Neural cell (in vitro differentiated cells): ENCODE data around the gene MPDU1. TPM values are rescaled to one million over a fixed set of nuclear protein-coding genes. Genes with fewer than 3 reads are reported as not detected.

Experiments
- H2AFZ ChIP-seq: fragments of 200-600, 300-800 bp; sonication (generic), shearing (Covaris generic); 2 replicates; pipeline ENCODE4 v1.6.0; 2014; ENCODE audit warnings: low read depth, mild to moderate bottlenecking, antibody characterized with exemption, low read length, moderate library complexity
- H3F3A ChIP-seq: fragments of 200-600 bp; shearing (Covaris generic); 2 replicates; pipeline ENCODE4 v1.6.1; 2016; ENCODE audit warnings: mild to moderate bottlenecking, moderate library complexity, mixed read lengths, antibody characterized with exemption, low read length; ENCODE audit not compliant: insufficient read depth, poor library complexity, severe bottlenecking
- H3K27ac ChIP-seq: fragments of 200-600, 300-800 bp; sonication (generic), shearing (Covaris generic); 2 replicates; pipeline ENCODE4 v1.5.1; 2014; ENCODE audit warnings: mild to moderate bottlenecking, low read length, moderate library complexity
- H3K27me3 ChIP-seq: fragments of 300-800, 200-600 bp; sonication (generic), shearing (Covaris generic); 2 replicates; pipeline ENCODE4 v1.6.0; 2014; ENCODE audit warnings: mild to moderate bottlenecking, low read depth, low read length, moderate library complexity; ENCODE audit not compliant: insufficient read depth
- H3K36me3 ChIP-seq: fragments of 300-800, 200-600 bp; sonication (generic), shearing (Covaris generic); 2 replicates; pipeline ENCODE4 v1.5.1; 2014; ENCODE audit warnings: mild to moderate bottlenecking, antibody characterized with exemption, low read length, moderate library complexity; ENCODE audit not compliant: insufficient read depth
- H3K4me2 ChIP-seq: fragments of 300-800, 200-600 bp; sonication (generic), shearing (Covaris generic); 2 replicates; pipeline ENCODE4 v1.6.0; 2014; ENCODE audit warnings: mild to moderate bottlenecking, low read length
- H3K4me3 ChIP-seq: fragments of 300-800, 200-600 bp; sonication (generic), shearing (Covaris generic); 2 replicates; pipeline ENCODE4 v1.5.1; 2014; ENCODE audit warnings: mild to moderate bottlenecking, low read length, moderate library complexity
- H3K79me2 ChIP-seq: fragments of 200-600 bp; shearing (Covaris generic); replicated peaks from 2 replicates; pipeline ENCODE4 v1.6.0; 2014; ENCODE audit warnings: mild to moderate bottlenecking, low read length, moderate library complexity; ENCODE audit not compliant: insufficient read depth
- H3K9ac ChIP-seq: fragments of 300-800, 200-600 bp; sonication (generic), shearing (Covaris generic); 2 replicates; pipeline ENCODE4 v1.6.1; 2016; ENCODE audit warnings: mild to moderate bottlenecking, low read length, mixed read lengths
- H3K9me2 ChIP-seq: fragments of 200-600 bp; shearing (Covaris generic); 2 replicates; pipeline ENCODE4 v1.6.1; 2016; ENCODE audit warnings: mild to moderate bottlenecking, low read length, mixed read lengths; ENCODE audit not compliant: insufficient read depth
- H3K9me3 ChIP-seq: fragments of 200-600, 300-800 bp; sonication (generic), shearing (Covaris generic); 2 replicates; pipeline ENCODE4 v1.6.1; 2016; ENCODE audit warnings: mild to moderate bottlenecking, mixed run types, low read length, moderate library complexity, mixed read lengths
- H4K20me1 ChIP-seq: fragments of 200-600 bp; shearing (Covaris generic); 2 replicates; pipeline ENCODE4 v1.6.1; 2016; ENCODE audit warnings: mild to moderate bottlenecking, mixed run types; ENCODE audit not compliant: insufficient read depth
- CTCF ChIP-seq: fragments of 450-650 bp; IDR thresholded peaks from 2 replicates; pipeline ENCODE4 v1.5.1; 2014; ENCODE audit warnings: antibody characterized with exemption, mild to moderate bottlenecking, moderate library complexity; ENCODE audit not compliant: poor library complexity, severe bottlenecking
- EP300 ChIP-seq: fragments of 450-650 bp; conservative IDR thresholded peaks from 2 replicates; pipeline ENCODE4 v1.6.1; 2014; ENCODE audit warnings: antibody characterized with exemption, mild to moderate bottlenecking, moderate library complexity; ENCODE audit not compliant: poor library complexity, severe bottlenecking
- EZH2 ChIP-seq: fragments of 200-600, 300-800 bp; shearing (Covaris generic), sonication (generic); IDR thresholded peaks from 2 replicates; pipeline ENCODE4 v1.6.1; 2014; ENCODE audit warnings: antibody characterized with exemption, low read length, borderline replicate concordance, mild to moderate bottlenecking; ENCODE audit not compliant: insufficient read depth, poor library complexity, severe bottlenecking
- MXI1 ChIP-seq: fragments of 450-650 bp; conservative IDR thresholded peaks from 2 replicates; pipeline ENCODE4 v1.6.1; 2014; ENCODE audit warnings: antibody characterized with exemption, mild to moderate bottlenecking; ENCODE audit not compliant: poor library complexity, severe bottlenecking
- POLR2AphosphoS5 ChIP-seq: IDR thresholded peaks from 2 replicates; pipeline ENCODE4 v1.6.1; 2012
- RAD21 ChIP-seq: fragments of 450-650 bp; conservative IDR thresholded peaks from 2 replicates; pipeline ENCODE4 v1.6.1; 2014; ENCODE audit warnings: antibody characterized with exemption, mild to moderate bottlenecking, moderate library complexity
- SMC3 ChIP-seq: fragments of 450-650 bp; conservative IDR thresholded peaks from 2 replicates; pipeline ENCODE4 v1.6.1; 2014; ENCODE audit warnings: antibody characterized with exemption, mild to moderate bottlenecking, moderate library complexity; ENCODE audit not compliant: poor library complexity
- TAF1 ChIP-seq: IDR thresholded peaks from 2 replicates; pipeline ENCODE4 v1.6.1; 2012; ENCODE audit warnings: low read depth
- polyA plus RNA-seq: library from polyadenylated mRNA; depleted of rRNA; stranded (reverse); fragments of >200 nt; gene quantifications from 2 replicates; pipeline ENCODE4 v1.2.3, GENCODE V29; 2014
- TF ChIP-seq, protein P1 (sequence below): IDR thresholded peaks from 2 replicates; pipeline ENCODE4 v1.6.1; 2012; ENCODE audit warnings: borderline replicate concordance

The MPDU1 gene
- polyA plus RNA-seq, 1 donor from 2014 or later = 110 TPM

- peak overlapping the region; percentile 79 for H3K27ac ChIP-seq
- H3K9ac ChIP-seq = peak overlapping the region; percentile 89
- H3K27me3 ChIP-seq = no peaks in the 10 kb centered on the region
- no peaks in the 10 kb centered on the region for H4K20me1 ChIP-seq
- H3K36me3 ChIP-seq = no peaks in the 10 kb centered on the region
- H2AFZ ChIP-seq = peak overlapping the region; percentile 21
- H3K9me2 ChIP-seq = no peaks in the 10 kb centered on the region
- peaks cover 18% of the 10 kb centered on the region for H3K79me2 ChIP-seq
- TF ChIP-seq EP300 (no peak), TAF1 (no peak), CTCF (no peak), RAD21 (no peak), MXI1 (no peak), POLR2AphosphoS5 (no peak), EZH2 (no peak), SMC3 (no peak)
- TF ChIP-seq, protein P1, sequence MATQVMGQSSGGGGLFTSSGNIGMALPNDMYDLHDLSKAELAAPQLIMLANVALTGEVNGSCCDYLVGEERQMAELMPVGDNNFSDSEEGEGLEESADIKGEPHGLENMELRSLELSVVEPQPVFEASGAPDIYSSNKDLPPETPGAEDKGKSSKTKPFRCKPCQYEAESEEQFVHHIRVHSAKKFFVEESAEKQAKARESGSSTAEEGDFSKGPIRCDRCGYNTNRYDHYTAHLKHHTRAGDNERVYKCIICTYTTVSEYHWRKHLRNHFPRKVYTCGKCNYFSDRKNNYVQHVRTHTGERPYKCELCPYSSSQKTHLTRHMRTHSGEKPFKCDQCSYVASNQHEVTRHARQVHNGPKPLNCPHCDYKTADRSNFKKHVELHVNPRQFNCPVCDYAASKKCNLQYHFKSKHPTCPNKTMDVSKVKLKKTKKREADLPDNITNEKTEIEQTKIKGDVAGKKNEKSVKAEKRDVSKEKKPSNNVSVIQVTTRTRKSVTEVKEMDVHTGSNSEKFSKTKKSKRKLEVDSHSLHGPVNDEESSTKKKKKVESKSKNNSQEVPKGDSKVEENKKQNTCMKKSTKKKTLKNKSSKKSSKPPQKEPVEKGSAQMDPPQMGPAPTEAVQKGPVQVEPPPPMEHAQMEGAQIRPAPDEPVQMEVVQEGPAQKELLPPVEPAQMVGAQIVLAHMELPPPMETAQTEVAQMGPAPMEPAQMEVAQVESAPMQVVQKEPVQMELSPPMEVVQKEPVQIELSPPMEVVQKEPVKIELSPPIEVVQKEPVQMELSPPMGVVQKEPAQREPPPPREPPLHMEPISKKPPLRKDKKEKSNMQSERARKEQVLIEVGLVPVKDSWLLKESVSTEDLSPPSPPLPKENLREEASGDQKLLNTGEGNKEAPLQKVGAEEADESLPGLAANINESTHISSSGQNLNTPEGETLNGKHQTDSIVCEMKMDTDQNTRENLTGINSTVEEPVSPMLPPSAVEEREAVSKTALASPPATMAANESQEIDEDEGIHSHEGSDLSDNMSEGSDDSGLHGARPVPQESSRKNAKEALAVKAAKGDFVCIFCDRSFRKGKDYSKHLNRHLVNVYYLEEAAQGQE = no peak
- H3K9me3 ChIP-seq = no peaks in the 10 kb centered on the region
- H3F3A ChIP-seq = no peaks in the 10 kb centered on the region
- H3K4me3 ChIP-seq = peak overlapping the region; percentile 90
- peak overlapping the region; percentile 100 for H3K4me2 ChIP-seq
Observed at GRCh38 chr17:7562208-7562605, 21.4 kb upstream of the MPDU1 start.

- Histone ChIP-seq H3K9ac (peak overlapping the region; percentile 89), H3K27me3 (no peaks in the 10 kb centered on the region), H3K9me2 (no peaks in the 10 kb centered on the region), H3F3A (no peaks in the 10 kb centered on the region), H3K4me2 (peak overlapping the region; percentile 100), H3K4me3 (peak overlapping the region; percentile 90), H3K9me3 (no peaks in the 10 kb centered on the region), H3K27ac (no peak overlapping the region), H3K79me2 (peaks cover 18% of the 10 kb centered on the region), H3K36me3 (no peaks in the 10 kb centered on the region), H2AFZ (no peak overlapping the region), H4K20me1 (no peaks in the 10 kb centered on the region)
- TF ChIP-seq EZH2 (no peak), EP300 (no peak), SMC3 (no peak), RAD21 (no peak), MXI1 (no peak), POLR2AphosphoS5 (no peak)
- TF ChIP-seq, protein P1 = no peak
Observed at GRCh38 chr17:7563115-7563869, 20.4 kb upstream of the MPDU1 start.
